ENCODE data around the gene DNAJC11. TPM values are rescaled to one million over a fixed set of nuclear protein-coding genes. Genes with fewer than 3 reads are reported as not detected.

The DNAJC11 gene
- total RNA-seq, 6 donors from 2014 or later: 35.9 to 44.0 (median 38.2) TPM

DNA sequence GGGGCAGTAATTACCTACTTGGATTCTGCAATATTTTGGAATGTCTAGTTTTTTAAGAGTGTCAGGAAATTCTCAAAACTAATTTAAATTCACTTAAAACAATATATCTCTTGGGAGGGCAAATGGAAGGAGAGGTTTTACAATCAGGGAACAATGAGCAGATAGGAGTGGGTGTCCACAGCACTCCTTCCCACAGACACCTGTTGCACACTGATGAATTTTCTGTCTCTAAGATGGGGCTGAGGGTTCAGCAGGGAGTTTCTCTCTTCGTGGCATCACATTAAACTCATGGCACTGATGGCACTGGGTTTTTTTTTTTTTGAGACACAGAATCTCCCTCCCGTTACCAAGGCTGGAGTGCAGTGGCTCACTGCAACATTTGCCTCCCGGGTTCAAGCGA, 82.6 kb downstream of the DNAJC11 start:
- Histone ChIP-seq H3K27me3 (no peaks in the 10 kb centered on the region), H3K4me1 (peaks cover 5 to 12% (median 8%) of the 10 kb centered on the region in 4 donors), H3K9me3 (no peaks in the 10 kb centered on the region), H3K27ac (no peak overlapping the region), H3K4me3 (no peak overlapping the region), H3K36me3 (peaks cover 10 to 43% (median 34%) of the 10 kb centered on the region in 4 donors)
- TF ChIP-seq, protein P1, sequence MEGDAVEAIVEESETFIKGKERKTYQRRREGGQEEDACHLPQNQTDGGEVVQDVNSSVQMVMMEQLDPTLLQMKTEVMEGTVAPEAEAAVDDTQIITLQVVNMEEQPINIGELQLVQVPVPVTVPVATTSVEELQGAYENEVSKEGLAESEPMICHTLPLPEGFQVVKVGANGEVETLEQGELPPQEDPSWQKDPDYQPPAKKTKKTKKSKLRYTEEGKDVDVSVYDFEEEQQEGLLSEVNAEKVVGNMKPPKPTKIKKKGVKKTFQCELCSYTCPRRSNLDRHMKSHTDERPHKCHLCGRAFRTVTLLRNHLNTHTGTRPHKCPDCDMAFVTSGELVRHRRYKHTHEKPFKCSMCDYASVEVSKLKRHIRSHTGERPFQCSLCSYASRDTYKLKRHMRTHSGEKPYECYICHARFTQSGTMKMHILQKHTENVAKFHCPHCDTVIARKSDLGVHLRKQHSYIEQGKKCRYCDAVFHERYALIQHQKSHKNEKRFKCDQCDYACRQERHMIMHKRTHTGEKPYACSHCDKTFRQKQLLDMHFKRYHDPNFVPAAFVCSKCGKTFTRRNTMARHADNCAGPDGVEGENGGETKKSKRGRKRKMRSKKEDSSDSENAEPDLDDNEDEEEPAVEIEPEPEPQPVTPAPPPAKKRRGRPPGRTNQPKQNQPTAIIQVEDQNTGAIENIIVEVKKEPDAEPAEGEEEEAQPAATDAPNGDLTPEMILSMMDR (IDR thresholded peaks at IDR 0.05): no peak
- TF ChIP-seq POLR2A (IDR thresholded peaks at IDR 0.05): no peak
- no peak for TF ChIP-seq POLR2AphosphoS5 (IDR thresholded peaks at IDR 0.05)
- TF ChIP-seq EP300 (IDR thresholded peaks at IDR 0.05): no peak
- DNase-seq (no peak), ATAC-seq (ENCODE audit: low FRiP score in 2 of 2) (no peak)
- 90 to 96% methylated on average over 4 of the region's 4 CpGs for WGBS, 2 donors

DNA sequence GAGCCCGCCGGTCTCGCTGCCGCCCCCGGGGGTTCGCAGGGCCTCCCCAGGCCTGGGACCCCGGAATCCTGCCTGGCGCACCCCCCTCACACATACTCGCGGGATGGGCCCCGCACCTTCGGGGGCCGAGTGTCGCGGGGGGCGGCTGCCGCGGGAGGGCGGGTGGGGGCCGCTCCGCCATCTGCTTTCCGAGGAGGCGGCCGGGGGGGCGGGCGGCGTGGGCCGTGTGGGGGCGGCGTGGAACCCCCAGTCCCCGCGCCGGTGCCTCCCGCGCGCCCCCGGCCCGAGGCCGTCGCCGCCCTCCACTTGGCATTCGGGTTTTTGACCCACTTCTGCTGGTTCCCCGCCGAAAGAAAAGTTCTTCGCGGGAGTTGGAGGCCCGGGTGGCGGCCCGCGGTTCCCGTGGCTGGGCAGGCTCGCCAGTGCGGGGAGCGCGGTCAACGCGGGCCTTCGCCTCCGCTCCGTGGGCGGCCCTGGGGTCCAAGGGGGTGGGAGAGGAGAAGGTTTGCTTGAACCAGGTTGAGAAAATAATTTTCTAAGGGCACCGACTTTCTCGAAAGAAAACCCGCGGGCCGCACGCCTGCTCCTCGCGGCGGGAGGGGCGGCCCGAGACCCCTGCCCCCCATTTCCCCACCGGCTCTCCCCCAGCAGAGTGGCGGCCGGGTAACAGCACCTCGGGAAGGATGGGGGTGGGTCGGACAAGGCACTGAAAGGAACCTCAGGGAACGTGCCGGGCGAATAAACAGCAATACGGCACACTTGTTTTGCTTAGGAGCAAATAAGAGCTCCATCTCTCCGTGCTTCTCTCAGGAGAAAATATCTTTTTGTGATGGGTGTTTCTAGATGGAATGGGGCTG, 86.5 kb downstream of the DNAJC11 start:
- Histone ChIP-seq H3K27ac (peak overlapping the region; percentile 89 to 96 (median 93)), H3K36me3 (peaks cover 0 to 20% (median 10%) of the 10 kb centered on the region in 4 donors), H3K9me3 (no peaks in the 10 kb centered on the region), H3K4me3 (peak overlapping the region; percentile 93 to 100 (median 98)), H3K4me1 (peaks cover 11 to 26% (median 18%) of the 10 kb centered on the region in 4 donors), H3K27me3 (no peaks in the 10 kb centered on the region)
- WGBS, 2 donors: 0 to 2% methylated on average over 12 to 44 of the region's 82 CpGs
- ATAC-seq (ENCODE audit: low FRiP score in 2 of 2): no peak
- TF ChIP-seq EP300 (IDR thresholded peaks at IDR 0.05): no peak
- TF ChIP-seq POLR2A (IDR thresholded peaks at IDR 0.05): no peak
- TF ChIP-seq, protein P1 (IDR thresholded peaks at IDR 0.05): no peak
- no peak for TF ChIP-seq POLR2AphosphoS5 (IDR thresholded peaks at IDR 0.05)
- peak in 1 of 2 donors; percentile 90 for DNase-seq

DNA sequence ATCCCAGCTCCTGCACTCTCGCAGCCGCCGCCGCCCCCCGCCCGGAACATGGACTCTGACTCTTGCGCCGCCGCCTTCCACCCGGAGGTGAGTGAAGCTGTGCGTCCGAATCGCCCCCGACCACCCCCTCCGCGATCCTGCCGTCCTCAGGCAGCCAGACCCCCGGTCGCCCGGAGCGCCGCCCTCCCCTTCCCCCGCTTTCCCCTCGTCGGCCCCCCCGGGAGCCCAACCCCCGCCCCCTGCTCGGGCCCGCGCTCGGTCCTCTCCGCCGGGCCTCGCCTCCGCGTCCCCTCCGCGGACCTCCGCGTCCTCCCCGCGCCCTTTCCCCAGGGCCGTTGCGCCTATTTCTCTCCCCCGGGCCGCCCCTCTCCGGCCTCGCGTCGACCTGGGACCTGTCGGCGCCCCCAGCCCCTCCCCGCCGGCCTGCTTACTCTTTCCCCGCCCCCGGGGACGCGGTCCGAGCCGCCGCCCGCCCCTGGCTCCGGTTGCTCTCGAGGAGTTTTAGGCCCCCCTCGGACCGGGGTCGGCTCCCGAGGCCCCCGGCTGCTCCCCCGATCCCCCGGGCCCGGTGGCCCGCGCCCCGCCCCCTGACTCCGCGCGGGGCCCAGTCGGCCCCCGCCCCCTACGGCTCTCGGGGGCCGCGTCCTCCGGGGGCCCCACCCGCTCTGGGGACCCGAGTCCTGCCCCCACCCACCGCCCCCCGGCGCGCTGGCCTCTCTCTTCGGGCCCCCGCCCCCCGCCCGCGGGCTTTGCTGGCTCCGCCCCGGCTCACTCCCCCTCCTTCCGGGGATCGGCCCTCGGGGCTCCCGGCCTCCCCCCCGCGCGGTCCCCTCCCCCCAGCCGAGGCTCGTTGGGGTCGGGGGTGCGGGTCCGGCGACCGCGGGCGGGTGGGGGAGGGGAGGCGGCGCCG, 87.3 kb downstream of the DNAJC11 start:
- ATAC-seq (ENCODE audit: low FRiP score in 2 of 2): peak in 1 of 2 donors; percentile 4

DNA sequence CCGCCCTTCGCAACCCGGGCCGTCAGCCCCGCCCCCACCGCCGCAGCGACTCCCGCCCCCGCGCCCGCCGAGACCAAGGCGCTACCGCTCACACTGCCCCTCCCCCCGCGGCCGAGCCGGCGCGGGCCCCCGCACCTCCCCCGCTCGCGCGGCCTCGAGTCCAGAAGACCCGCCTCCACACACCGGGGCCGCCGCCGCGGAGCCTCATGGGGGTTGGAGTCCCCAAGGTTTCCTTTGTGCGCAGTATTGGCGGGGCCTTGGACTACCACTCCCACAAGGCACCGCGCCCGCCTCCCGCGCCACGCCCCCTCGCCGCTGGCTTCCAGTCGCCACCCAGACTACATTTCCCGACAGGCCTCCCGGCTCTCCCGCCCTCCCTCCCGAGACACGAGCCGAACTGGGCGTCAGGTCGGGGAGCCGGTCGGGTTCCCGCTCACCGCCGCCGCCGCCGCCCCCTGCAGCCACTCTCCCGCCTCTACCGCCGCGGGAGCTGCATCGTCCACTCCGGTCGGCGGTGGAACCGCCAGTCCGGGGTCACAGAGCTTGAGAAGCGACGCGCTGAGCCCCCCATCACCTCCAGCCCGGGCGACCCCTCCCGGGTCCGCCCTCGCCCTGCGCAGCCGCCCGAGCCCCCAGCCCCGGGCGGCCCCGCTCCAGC, 88.1 kb downstream of the DNAJC11 start, which contains the start of gene PHF13:
Gene PHF13, plus strand, starts transcription at position 371 of the 658 bp plus-strand sequence. CDS start 336 bp downstream, outside the sequence.
- Histone ChIP-seq H3K27me3 (no peaks in the 10 kb centered on the region), H3K9me3 (no peaks in the 10 kb centered on the region), H3K27ac (peak within 1 kb of the TSS; percentile 89 to 96 (median 93)), H3K4me1 (peaks cover 11 to 26% (median 18%) of the 10 kb centered on the region in 4 donors), H3K4me3 (peak within 1 kb of the TSS; percentile 93 to 100 (median 98)), H3K36me3 (peaks cover 0 to 11% (median 0%) of the 10 kb centered on the region in 4 donors)
- ATAC-seq (ENCODE audit: low FRiP score in 2 of 2) (peak; percentile 98 to 100), DNase-seq (peak; percentile 100)
- TF ChIP-seq, protein P1 (IDR thresholded peaks at IDR 0.05): peak in 1 of 6 experiments; percentile 37
- TF ChIP-seq POLR2A (IDR thresholded peaks at IDR 0.05) (peak in 2 of 4 donors; percentile 54 to 63), POLR2AphosphoS5 (IDR thresholded peaks at IDR 0.05) (peak; percentile 75 to 85), EP300 (IDR thresholded peaks at IDR 0.05) (no peak)
- WGBS, 2 donors: 0 to 1% methylated on average over 9 to 17 of the region's 84 CpGs

More for the DNA sequence above, 87.3 kb downstream of the DNAJC11 start:
- Histone ChIP-seq H3K36me3 (peaks cover 0 to 12% (median 2%) of the 10 kb centered on the region in 4 donors), H3K9me3 (no peaks in the 10 kb centered on the region), H3K4me1 (peaks cover 11 to 26% (median 18%) of the 10 kb centered on the region in 4 donors), H3K27ac (peak overlapping the region; percentile 89 to 96 (median 93)), H3K4me3 (peak overlapping the region; percentile 93 to 100 (median 98)), H3K27me3 (no peaks in the 10 kb centered on the region)
- DNase-seq: peak; percentile 66 to 93
- WGBS, 2 donors: 0 to 4% methylated on average over 6 to 20 of the region's 117 CpGs
- TF ChIP-seq, protein P1 (IDR thresholded peaks at IDR 0.05): no peak
- TF ChIP-seq POLR2AphosphoS5 (IDR thresholded peaks at IDR 0.05): no peak
- no peak for TF ChIP-seq POLR2A (IDR thresholded peaks at IDR 0.05)
- no peak for TF ChIP-seq EP300 (IDR thresholded peaks at IDR 0.05)
